ENCODE measurements around the gene F2RL1.

- TF ChIP-seq POLR2AphosphoS5 (IDR thresholded peaks at IDR 0.05; ENCODE audit: low read depth, low read length), result no peak
- TF ChIP-seq KLF16 (CRISPR knock-in tag; IDR thresholded peaks at IDR 0.05), result no peak
- TF ChIP-seq, protein P1, sequence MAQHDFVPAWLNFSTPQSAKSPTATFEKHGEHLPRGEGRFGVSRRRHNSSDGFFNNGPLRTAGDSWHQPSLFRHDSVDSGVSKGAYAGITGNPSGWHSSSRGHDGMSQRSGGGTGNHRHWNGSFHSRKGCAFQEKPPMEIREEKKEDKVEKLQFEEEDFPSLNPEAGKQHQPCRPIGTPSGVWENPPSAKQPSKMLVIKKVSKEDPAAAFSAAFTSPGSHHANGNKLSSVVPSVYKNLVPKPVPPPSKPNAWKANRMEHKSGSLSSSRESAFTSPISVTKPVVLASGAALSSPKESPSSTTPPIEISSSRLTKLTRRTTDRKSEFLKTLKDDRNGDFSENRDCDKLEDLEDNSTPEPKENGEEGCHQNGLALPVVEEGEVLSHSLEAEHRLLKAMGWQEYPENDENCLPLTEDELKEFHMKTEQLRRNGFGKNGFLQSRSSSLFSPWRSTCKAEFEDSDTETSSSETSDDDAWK (CRISPR knock-in tag; IDR thresholded peaks at IDR 0.05), result no peak
- no peak for TF ChIP-seq MXI1 (IDR thresholded peaks at IDR 0.05; ENCODE audit: borderline replicate concordance, low read depth, low read length)
- TF ChIP-seq ZZZ3 (CRISPR knock-in tag; IDR thresholded peaks at IDR 0.05; ENCODE audit: borderline replicate concordance), result no peak
- TF ChIP-seq EZH2 (conservative IDR thresholded peaks at IDR 0.05; ENCODE audit: low read depth, low read length), result no peak
- TF ChIP-seq BHLHE40 (IDR thresholded peaks at IDR 0.05; ENCODE audit: low read length), result no peak
- TF ChIP-seq, protein P2, sequence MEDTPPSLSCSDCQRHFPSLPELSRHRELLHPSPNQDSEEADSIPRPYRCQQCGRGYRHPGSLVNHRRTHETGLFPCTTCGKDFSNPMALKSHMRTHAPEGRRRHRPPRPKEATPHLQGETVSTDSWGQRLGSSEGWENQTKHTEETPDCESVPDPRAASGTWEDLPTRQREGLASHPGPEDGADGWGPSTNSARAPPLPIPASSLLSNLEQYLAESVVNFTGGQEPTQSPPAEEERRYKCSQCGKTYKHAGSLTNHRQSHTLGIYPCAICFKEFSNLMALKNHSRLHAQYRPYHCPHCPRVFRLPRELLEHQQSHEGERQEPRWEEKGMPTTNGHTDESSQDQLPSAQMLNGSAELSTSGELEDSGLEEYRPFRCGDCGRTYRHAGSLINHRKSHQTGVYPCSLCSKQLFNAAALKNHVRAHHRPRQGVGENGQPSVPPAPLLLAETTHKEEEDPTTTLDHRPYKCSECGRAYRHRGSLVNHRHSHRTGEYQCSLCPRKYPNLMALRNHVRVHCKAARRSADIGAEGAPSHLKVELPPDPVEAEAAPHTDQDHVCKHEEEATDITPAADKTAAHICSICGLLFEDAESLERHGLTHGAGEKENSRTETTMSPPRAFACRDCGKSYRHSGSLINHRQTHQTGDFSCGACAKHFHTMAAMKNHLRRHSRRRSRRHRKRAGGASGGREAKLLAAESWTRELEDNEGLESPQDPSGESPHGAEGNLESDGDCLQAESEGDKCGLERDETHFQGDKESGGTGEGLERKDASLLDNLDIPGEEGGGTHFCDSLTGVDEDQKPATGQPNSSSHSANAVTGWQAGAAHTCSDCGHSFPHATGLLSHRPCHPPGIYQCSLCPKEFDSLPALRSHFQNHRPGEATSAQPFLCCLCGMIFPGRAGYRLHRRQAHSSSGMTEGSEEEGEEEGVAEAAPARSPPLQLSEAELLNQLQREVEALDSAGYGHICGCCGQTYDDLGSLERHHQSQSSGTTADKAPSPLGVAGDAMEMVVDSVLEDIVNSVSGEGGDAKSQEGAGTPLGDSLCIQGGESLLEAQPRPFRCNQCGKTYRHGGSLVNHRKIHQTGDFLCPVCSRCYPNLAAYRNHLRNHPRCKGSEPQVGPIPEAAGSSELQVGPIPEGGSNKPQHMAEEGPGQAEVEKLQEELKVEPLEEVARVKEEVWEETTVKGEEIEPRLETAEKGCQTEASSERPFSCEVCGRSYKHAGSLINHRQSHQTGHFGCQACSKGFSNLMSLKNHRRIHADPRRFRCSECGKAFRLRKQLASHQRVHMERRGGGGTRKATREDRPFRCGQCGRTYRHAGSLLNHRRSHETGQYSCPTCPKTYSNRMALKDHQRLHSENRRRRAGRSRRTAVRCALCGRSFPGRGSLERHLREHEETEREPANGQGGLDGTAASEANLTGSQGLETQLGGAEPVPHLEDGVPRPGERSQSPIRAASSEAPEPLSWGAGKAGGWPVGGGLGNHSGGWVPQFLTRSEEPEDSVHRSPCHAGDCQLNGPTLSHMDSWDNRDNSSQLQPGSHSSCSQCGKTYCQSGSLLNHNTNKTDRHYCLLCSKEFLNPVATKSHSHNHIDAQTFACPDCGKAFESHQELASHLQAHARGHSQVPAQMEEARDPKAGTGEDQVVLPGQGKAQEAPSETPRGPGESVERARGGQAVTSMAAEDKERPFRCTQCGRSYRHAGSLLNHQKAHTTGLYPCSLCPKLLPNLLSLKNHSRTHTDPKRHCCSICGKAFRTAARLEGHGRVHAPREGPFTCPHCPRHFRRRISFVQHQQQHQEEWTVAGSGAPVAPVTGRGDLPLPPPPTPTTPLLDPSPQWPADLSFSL (CRISPR knock-in tag; IDR thresholded peaks at IDR 0.05), result no peak
- TF ChIP-seq ARNT2 (CRISPR knock-in tag; IDR thresholded peaks at IDR 0.05; ENCODE audit: low read depth), result no peak
- TF ChIP-seq, protein P3, sequence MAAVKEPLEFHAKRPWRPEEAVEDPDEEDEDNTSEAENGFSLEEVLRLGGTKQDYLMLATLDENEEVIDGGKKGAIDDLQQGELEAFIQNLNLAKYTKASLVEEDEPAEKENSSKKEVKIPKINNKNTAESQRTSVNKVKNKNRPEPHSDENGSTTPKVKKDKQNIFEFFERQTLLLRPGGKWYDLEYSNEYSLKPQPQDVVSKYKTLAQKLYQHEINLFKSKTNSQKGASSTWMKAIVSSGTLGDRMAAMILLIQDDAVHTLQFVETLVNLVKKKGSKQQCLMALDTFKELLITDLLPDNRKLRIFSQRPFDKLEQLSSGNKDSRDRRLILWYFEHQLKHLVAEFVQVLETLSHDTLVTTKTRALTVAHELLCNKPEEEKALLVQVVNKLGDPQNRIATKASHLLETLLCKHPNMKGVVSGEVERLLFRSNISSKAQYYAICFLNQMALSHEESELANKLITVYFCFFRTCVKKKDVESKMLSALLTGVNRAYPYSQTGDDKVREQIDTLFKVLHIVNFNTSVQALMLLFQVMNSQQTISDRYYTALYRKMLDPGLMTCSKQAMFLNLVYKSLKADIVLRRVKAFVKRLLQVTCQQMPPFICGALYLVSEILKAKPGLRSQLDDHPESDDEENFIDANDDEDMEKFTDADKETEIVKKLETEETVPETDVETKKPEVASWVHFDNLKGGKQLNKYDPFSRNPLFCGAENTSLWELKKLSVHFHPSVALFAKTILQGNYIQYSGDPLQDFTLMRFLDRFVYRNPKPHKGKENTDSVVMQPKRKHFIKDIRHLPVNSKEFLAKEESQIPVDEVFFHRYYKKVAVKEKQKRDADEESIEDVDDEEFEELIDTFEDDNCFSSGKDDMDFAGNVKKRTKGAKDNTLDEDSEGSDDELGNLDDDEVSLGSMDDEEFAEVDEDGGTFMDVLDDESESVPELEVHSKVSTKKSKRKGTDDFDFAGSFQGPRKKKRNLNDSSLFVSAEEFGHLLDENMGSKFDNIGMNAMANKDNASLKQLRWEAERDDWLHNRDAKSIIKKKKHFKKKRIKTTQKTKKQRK (IDR thresholded peaks at IDR 0.05; ENCODE audit: low read length), result no peak
- TF ChIP-seq CTCF (CRISPR knock-in tag; IDR thresholded peaks at IDR 0.05), result no peak
- no peak for TF ChIP-seq ZNF382 (CRISPR knock-in tag; IDR thresholded peaks at IDR 0.05; ENCODE audit: borderline replicate concordance)
- no peak for TF ChIP-seq ZNF207 (IDR thresholded peaks at IDR 0.05; ENCODE audit: borderline replicate concordance)
- TF ChIP-seq NFIC (IDR thresholded peaks at IDR 0.05; ENCODE audit: low read length), result no peak
Observed at GRCh38 chr5:76816110-76816831, 2.6 kb upstream of the F2RL1 start.

All from HepG2 (cell line).